ENCODE data around the gene YAE1.

Gene YAE1

GRCh38 chr7:39605087-39605486 lies 38.9 kb downstream of the YAE1 start:
- in situ Hi-C loops (cut with MboI; ENCODE audit: low sequenced_read_pairs), result no loop called here

GRCh38 chr7:39606352-39606751 lies 40.1 kb downstream of the YAE1 start:
- in situ Hi-C loops (cut with MboI; ENCODE audit: low sequenced_read_pairs), result no loop called here

GRCh38 chr7:39606941-39607340 lies 40.7 kb downstream of the YAE1 start:
- in situ Hi-C loops (cut with MboI; ENCODE audit: low sequenced_read_pairs), result no loop called here

- in situ Hi-C loops (cut with MboI; ENCODE audit: low sequenced_read_pairs), result no loop called here
Measured at GRCh38 chr7:39607865-39608264, 41.7 kb downstream of the YAE1 start.

GRCh38 chr7:39608278-39608677 lies 42.1 kb downstream of the YAE1 start:
- in situ Hi-C loops (cut with MboI; ENCODE audit: low sequenced_read_pairs), result no loop called here

GRCh38 chr7:39609113-39609934 lies 43.1 kb downstream of the YAE1 start:
- in situ Hi-C loops (cut with MboI; ENCODE audit: low sequenced_read_pairs), result no loop called here

GRCh38 chr7:39609935-39610263 lies 43.7 kb downstream of the YAE1 start:
- in situ Hi-C loops (cut with MboI; ENCODE audit: low sequenced_read_pairs), result no loop called here

- in situ Hi-C loops (cut with MboI; ENCODE audit: low sequenced_read_pairs), result no loop called here
Measured at GRCh38 chr7:39613577-39613976, 47.4 kb downstream of the YAE1 start.

GRCh38 chr7:39614299-39614698 lies 48.1 kb downstream of the YAE1 start:
- in situ Hi-C loops (cut with MboI; ENCODE audit: low sequenced_read_pairs), result no loop called here

GRCh38 chr7:39615350-39615975 lies 49.3 kb downstream of the YAE1 start:
- in situ Hi-C loops (cut with MboI; ENCODE audit: low sequenced_read_pairs), result no loop called here

- in situ Hi-C loops (cut with MboI; ENCODE audit: low sequenced_read_pairs), result no loop called here
Measured at GRCh38 chr7:39616138-39616537, 49.9 kb downstream of the YAE1 start.

- in situ Hi-C loops (cut with MboI; ENCODE audit: low sequenced_read_pairs), result no loop called here
Measured at GRCh38 chr7:39617005-39617404, 50.8 kb downstream of the YAE1 start.

- in situ Hi-C loops (cut with MboI; ENCODE audit: low sequenced_read_pairs), result no loop called here
Measured at GRCh38 chr7:39618868-39619267, 52.7 kb downstream of the YAE1 start.

- in situ Hi-C loops (cut with MboI; ENCODE audit: low sequenced_read_pairs), result no loop called here
Measured at GRCh38 chr7:39620486-39620885, 54.3 kb downstream of the YAE1 start.

- in situ Hi-C loops (cut with MboI; ENCODE audit: low sequenced_read_pairs), result no loop called here
Measured at GRCh38 chr7:39621261-39621660, 55.1 kb downstream of the YAE1 start.

- in situ Hi-C loops (cut with MboI; ENCODE audit: low sequenced_read_pairs), result no loop called here
Measured at GRCh38 chr7:39621784-39622411, 55.7 kb downstream of the YAE1 start.

All from HL-60/S4 treated with retinoic acid at 250 ng/mL for 4 days and 3 days (cell line).